Measurements from ENCODE around the gene ACADM. TPM values are rescaled to one million over a fixed set of nuclear protein-coding genes. Genes with fewer than 3 reads are reported as not detected.
A peak's percentile ranks its signal among the peaks of the same experiment; 100 is the strongest.

ACADM gene
- total and polyA plus RNA-seq, 2 of the 13 experiments (the other 11 are each of a cell fraction or from before 2014, with no cell fraction given), result 43.7 to 92.2 TPM

DNA sequence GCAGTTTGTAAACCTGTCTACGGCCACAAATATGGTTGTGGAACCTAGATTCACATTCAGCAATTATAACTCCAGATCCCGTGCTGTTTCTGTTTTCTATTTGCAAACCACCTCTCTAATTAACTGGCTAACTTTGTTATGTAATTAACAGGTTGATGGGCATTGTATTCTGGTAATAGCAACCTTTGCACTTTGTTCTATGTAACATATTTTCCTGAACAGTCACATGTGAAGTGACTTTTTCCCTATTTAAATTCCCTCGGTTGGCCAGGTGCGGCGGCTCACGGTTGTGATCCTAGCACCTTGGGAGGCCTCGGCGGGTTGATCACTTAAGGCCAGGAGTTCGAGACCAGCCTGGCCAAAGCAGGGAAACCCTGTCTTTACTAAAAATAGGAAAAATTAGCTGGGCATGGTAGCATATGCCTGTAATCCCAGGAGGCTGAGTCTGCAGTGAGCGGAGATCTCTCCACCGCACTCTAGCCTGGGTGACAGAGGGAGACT, 1.4 kb downstream of the ACADM start (continued):
- TF ChIP-seq, protein P1, sequence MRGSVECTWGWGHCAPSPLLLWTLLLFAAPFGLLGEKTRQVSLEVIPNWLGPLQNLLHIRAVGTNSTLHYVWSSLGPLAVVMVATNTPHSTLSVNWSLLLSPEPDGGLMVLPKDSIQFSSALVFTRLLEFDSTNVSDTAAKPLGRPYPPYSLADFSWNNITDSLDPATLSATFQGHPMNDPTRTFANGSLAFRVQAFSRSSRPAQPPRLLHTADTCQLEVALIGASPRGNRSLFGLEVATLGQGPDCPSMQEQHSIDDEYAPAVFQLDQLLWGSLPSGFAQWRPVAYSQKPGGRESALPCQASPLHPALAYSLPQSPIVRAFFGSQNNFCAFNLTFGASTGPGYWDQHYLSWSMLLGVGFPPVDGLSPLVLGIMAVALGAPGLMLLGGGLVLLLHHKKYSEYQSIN (CRISPR knock-in tag; IDR thresholded peaks at IDR 0.05; ENCODE audit: borderline replicate concordance), result no peak
- no peak for TF ChIP-seq ZNF615 (CRISPR knock-in tag; IDR thresholded peaks at IDR 0.05; ENCODE audit: borderline replicate concordance)
- no peak for TF ChIP-seq PHB2 (IDR thresholded peaks at IDR 0.05; ENCODE audit: partially characterized antibody)
- peak; percentile 66; the same call in 1 of the 2 replicates for TF ChIP-seq DMAP1 (CRISPR knock-in tag; IDR thresholded peaks at IDR 0.05)
- no peak for TF ChIP-seq SMAD1 (CRISPR knock-in tag; IDR thresholded peaks at IDR 0.05; ENCODE audit: borderline replicate concordance, low read depth)
- TF ChIP-seq, protein P2, sequence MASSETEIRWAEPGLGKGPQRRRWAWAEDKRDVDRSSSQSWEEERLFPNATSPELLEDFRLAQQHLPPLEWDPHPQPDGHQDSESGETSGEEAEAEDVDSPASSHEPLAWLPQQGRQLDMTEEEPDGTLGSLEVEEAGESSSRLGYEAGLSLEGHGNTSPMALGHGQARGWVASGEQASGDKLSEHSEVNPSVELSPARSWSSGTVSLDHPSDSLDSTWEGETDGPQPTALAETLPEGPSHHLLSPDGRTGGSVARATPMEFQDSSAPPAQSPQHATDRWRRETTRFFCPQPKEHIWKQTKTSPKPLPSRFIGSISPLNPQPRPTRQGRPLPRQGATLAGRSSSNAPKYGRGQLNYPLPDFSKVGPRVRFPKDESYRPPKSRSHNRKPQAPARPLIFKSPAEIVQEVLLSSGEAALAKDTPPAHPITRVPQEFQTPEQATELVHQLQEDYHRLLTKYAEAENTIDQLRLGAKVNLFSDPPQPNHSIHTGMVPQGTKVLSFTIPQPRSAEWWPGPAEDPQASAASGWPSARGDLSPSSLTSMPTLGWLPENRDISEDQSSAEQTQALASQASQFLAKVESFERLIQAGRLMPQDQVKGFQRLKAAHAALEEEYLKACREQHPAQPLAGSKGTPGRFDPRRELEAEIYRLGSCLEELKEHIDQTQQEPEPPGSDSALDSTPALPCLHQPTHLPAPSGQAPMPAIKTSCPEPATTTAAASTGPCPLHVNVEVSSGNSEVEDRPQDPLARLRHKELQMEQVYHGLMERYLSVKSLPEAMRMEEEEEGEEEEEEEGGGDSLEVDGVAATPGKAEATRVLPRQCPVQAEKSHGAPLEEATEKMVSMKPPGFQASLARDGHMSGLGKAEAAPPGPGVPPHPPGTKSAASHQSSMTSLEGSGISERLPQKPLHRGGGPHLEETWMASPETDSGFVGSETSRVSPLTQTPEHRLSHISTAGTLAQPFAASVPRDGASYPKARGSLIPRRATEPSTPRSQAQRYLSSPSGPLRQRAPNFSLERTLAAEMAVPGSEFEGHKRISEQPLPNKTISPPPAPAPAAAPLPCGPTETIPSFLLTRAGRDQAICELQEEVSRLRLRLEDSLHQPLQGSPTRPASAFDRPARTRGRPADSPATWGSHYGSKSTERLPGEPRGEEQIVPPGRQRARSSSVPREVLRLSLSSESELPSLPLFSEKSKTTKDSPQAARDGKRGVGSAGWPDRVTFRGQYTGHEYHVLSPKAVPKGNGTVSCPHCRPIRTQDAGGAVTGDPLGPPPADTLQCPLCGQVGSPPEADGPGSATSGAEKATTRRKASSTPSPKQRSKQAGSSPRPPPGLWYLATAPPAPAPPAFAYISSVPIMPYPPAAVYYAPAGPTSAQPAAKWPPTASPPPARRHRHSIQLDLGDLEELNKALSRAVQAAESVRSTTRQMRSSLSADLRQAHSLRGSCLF (CRISPR knock-in tag; IDR thresholded peaks at IDR 0.05; ENCODE audit: borderline replicate concordance), result no peak
- no peak for TF ChIP-seq SMC3 (IDR thresholded peaks at IDR 0.05; ENCODE audit: low read length)
- TF ChIP-seq PITX1 (CRISPR knock-in tag; IDR thresholded peaks at IDR 0.05), result peak; percentile 34; the same call in 1 of the 2 replicates
- peak; percentile 40 for TF ChIP-seq GATAD2A (CRISPR knock-in tag; IDR thresholded peaks at IDR 0.05)
- TF ChIP-seq ZNF879 (CRISPR knock-in tag; IDR thresholded peaks at IDR 0.05), result no peak
- no peak for TF ChIP-seq ZNF788 (CRISPR knock-in tag; IDR thresholded peaks at IDR 0.05; ENCODE audit: borderline replicate concordance)
- TF ChIP-seq, protein P3, sequence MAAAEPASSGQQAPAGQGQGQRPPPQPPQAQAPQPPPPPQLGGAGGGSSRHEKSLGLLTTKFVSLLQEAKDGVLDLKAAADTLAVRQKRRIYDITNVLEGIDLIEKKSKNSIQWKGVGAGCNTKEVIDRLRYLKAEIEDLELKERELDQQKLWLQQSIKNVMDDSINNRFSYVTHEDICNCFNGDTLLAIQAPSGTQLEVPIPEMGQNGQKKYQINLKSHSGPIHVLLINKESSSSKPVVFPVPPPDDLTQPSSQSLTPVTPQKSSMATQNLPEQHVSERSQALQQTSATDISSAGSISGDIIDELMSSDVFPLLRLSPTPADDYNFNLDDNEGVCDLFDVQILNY (CRISPR knock-in tag; conservative IDR thresholded peaks at IDR 0.05), result no peak
- TF ChIP-seq ZNF207 (IDR thresholded peaks at IDR 0.05; ENCODE audit: borderline replicate concordance), result no peak
- TF ChIP-seq ZNF674 (CRISPR knock-in tag; IDR thresholded peaks at IDR 0.05; ENCODE audit: low read depth), result no peak
- TF ChIP-seq, protein P4, sequence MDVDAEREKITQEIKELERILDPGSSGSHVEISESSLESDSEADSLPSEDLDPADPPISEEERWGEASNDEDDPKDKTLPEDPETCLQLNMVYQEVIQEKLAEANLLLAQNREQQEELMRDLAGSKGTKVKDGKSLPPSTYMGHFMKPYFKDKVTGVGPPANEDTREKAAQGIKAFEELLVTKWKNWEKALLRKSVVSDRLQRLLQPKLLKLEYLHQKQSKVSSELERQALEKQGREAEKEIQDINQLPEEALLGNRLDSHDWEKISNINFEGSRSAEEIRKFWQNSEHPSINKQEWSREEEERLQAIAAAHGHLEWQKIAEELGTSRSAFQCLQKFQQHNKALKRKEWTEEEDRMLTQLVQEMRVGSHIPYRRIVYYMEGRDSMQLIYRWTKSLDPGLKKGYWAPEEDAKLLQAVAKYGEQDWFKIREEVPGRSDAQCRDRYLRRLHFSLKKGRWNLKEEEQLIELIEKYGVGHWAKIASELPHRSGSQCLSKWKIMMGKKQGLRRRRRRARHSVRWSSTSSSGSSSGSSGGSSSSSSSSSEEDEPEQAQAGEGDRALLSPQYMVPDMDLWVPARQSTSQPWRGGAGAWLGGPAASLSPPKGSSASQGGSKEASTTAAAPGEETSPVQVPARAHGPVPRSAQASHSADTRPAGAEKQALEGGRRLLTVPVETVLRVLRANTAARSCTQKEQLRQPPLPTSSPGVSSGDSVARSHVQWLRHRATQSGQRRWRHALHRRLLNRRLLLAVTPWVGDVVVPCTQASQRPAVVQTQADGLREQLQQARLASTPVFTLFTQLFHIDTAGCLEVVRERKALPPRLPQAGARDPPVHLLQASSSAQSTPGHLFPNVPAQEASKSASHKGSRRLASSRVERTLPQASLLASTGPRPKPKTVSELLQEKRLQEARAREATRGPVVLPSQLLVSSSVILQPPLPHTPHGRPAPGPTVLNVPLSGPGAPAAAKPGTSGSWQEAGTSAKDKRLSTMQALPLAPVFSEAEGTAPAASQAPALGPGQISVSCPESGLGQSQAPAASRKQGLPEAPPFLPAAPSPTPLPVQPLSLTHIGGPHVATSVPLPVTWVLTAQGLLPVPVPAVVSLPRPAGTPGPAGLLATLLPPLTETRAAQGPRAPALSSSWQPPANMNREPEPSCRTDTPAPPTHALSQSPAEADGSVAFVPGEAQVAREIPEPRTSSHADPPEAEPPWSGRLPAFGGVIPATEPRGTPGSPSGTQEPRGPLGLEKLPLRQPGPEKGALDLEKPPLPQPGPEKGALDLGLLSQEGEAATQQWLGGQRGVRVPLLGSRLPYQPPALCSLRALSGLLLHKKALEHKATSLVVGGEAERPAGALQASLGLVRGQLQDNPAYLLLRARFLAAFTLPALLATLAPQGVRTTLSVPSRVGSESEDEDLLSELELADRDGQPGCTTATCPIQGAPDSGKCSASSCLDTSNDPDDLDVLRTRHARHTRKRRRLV (CRISPR knock-in tag; IDR thresholded peaks at IDR 0.05), result no peak
